K562 (cell line): ENCODE measurements around the gene LY6G6C. TPM values are rescaled to one million over a fixed set of nuclear protein-coding genes. Genes with fewer than 3 reads are reported as not detected.

Experiments used
- BRF1 ChIP-seq: IDR thresholded peaks from 3 replicates; pipeline ENCODE4 v1.6.1; 2011; ENCODE audit warnings: borderline replicate concordance, mild to moderate bottlenecking; ENCODE audit not compliant: insufficient read length; ENCODE audit errors: extremely low read depth
- CREBBP ChIP-seq: IDR thresholded peaks from one replicate; pipeline ENCODE4 v1.6.1; 2012; ENCODE audit warnings: low read depth, mild to moderate bottlenecking, control low read depth, inconsistent platforms, low read length
- CREM ChIP-seq: IDR thresholded peaks from 2 replicates; pipeline ENCODE4 v1.6.1; 2014; ENCODE audit warnings: antibody characterized with exemption, low read depth
- MLX ChIP-seq, 2 experiments: fragments of 450-650 bp in 1 of 2; sonication (generic) in 1 of 2; formaldehyde crosslinking; conservative IDR thresholded peaks; 2 replicates each; pipeline versions ENCODE4 v1.4.0 to v1.8.1; 2020 to 2022; ENCODE audit warnings: mild to moderate bottlenecking in 1 of 2, missing genetic modification reagents in 1 of 2
- PML ChIP-seq: IDR thresholded peaks from 2 replicates; pipeline ENCODE4 v1.6.1; 2012; ENCODE audit warnings: low read length, inconsistent platforms
- POLR3G ChIP-seq: IDR thresholded peaks from 2 replicates; pipeline ENCODE4 v1.6.1; 2011; ENCODE audit not compliant: insufficient read length, insufficient replicate concordance; ENCODE audit errors: extremely low read depth
- PPARD ChIP-seq: fragments of 250-450 bp; sonication (Bioruptor Pico); IDR thresholded peaks from 2 replicates; pipeline ENCODE4 v1.8.0; 2022; ENCODE audit warnings: inconsistent platforms, mild to moderate bottlenecking, moderate library complexity
- SPI1 ChIP-seq: IDR thresholded peaks from 2 replicates; pipeline ENCODE4 v1.6.1; 2011; ENCODE audit warnings: low read depth, low read length, control low read depth, borderline replicate concordance
- TCF7L2 ChIP-seq: fragments of 150-350 bp; IDR thresholded peaks from 2 replicates; pipeline ENCODE4 v1.6.1; 2016; ENCODE audit warnings: low read depth, mild to moderate bottlenecking, low read length, moderate library complexity
- polyA plus RNA-seq, 8 experiments: library from polyadenylated mRNA; depleted of rRNA in 4 of 8; stranded (reverse) in 5 of 8; unstranded in 3 of 8; fragments of >200 nt; fragmentation: Nextera tagmentation in 2 of 8; fragmentation: Illumina TruSeq in 1 of 8; extraction: Ambion mirVana in 2 of 8; extraction: Trizol in 1 of 8; gene quantifications; 2 replicates each; pipeline versions ENCODE4 v1.2.1 to v1.2.3, GENCODE V29; 2011 to 2014; ENCODE audit warnings: inconsistent platforms in 1 of 8, missing spikeins in 1 of 8
- total RNA-seq, 7 experiments: library from RNA; depleted of rRNA in 6 of 7; stranded (reverse); fragments of >200 nt in 6 of 7; fragmentation: Illumina TruSeq in 2 of 7; extraction: Trizol in 2 of 7; gene quantifications; 2 replicates each; pipeline versions ENCODE4 v1.2.1 to v1.2.3, GENCODE V29; 2011 to 2021; ENCODE audit warnings: low replicate concordance in 1 of 7
- TF ChIP-seq, protein P1 (sequence below): fragments of 450-650 bp; IDR thresholded peaks from 2 replicates; pipeline ENCODE4 v1.6.1; 2018; ENCODE audit not compliant: partially characterized antibody
- TF ChIP-seq, protein P2 (sequence below): IDR thresholded peaks from 3 replicates; pipeline ENCODE4 v1.6.1; 2011; ENCODE audit warnings: borderline replicate concordance, mild to moderate bottlenecking, moderate library complexity; ENCODE audit not compliant: insufficient read length; ENCODE audit errors: extremely low read depth
- TF ChIP-seq, protein P3 (sequence below): conservative IDR thresholded peaks from 2 replicates; pipeline ENCODE4 v1.6.1; 2011; ENCODE audit warnings: low read depth, mild to moderate bottlenecking, low read length; ENCODE audit not compliant: control insufficient read depth

The LY6G6C gene
- total and polyA plus RNA-seq, 9 of the 15 experiments (the other 6 are each of a cell fraction or from before 2014, with no cell fraction given), result 0.06 to 0.20 TPM; not detected in 7

DNA sequence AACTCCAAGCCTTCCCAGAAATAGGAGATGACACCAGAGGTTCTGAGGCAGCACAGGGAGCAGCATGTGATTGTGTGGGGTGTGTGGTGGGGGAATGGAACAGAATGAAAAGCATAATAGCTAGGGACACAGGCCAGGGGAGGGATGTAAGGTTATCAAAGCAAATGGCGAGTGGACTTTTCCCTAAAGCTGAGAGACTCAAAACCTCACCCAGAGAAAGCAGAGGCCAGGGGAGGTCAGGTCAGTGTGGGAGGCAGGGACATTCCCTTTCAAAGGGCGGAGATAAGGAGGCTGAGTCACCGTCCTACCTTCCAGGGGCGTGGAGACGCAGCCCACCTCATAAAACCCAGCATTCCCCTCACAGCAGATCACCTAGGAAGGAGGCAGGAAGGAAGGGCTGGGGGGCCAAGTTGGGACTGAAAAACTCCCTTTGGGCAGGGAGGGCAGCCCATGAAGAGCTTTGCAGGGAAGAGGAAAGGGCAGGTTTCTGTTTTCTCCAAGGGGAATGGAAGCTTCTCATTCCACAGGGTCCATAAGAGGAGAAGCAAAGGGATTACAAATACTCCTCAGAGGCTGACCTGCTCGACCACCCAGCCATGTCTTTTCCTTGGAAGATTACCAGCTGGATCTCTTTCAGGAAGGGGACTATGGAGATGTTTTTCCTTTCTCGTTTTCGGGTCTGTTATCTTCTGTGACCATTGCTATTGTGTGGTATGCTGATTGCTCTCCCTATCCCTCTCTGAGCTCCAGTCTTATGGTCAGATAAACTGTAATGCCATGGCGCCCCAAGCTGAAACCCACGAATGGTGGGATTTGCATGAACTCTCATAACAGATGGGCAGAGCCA is 31.1 kb downstream of the LY6G6C start (continued):
- TF ChIP-seq, protein P1, sequence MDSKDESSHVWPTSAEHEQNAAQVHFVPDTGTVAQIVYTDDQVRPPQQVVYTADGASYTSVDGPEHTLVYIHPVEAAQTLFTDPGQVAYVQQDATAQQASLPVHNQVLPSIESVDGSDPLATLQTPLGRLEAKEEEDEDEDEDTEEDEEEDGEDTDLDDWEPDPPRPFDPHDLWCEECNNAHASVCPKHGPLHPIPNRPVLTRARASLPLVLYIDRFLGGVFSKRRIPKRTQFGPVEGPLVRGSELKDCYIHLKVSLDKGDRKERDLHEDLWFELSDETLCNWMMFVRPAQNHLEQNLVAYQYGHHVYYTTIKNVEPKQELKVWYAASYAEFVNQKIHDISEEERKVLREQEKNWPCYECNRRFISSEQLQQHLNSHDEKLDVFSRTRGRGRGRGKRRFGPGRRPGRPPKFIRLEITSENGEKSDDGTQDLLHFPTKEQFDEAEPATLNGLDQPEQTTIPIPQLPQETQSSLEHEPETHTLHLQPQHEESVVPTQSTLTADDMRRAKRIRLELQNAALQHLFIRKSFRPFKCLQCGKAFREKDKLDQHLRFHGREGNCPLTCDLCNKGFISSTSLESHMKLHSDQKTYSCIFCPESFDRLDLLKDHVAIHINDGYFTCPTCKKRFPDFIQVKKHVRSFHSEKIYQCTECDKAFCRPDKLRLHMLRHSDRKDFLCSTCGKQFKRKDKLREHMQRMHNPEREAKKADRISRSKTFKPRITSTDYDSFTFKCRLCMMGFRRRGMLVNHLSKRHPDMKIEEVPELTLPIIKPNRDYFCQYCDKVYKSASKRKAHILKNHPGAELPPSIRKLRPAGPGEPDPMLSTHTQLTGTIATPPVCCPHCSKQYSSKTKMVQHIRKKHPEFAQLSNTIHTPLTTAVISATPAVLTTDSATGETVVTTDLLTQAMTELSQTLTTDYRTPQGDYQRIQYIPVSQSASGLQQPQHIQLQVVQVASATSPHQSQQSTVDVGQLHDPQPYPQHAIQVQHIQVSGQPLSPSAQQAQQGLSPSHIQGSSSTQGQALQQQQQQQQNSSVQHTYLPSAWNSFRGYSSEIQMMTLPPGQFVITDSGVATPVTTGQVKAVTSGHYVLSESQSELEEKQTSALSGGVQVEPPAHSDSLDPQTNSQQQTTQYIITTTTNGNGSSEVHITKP, result peak; percentile 61
- no peak for TF ChIP-seq CREBBP
- TF ChIP-seq, protein P2, sequence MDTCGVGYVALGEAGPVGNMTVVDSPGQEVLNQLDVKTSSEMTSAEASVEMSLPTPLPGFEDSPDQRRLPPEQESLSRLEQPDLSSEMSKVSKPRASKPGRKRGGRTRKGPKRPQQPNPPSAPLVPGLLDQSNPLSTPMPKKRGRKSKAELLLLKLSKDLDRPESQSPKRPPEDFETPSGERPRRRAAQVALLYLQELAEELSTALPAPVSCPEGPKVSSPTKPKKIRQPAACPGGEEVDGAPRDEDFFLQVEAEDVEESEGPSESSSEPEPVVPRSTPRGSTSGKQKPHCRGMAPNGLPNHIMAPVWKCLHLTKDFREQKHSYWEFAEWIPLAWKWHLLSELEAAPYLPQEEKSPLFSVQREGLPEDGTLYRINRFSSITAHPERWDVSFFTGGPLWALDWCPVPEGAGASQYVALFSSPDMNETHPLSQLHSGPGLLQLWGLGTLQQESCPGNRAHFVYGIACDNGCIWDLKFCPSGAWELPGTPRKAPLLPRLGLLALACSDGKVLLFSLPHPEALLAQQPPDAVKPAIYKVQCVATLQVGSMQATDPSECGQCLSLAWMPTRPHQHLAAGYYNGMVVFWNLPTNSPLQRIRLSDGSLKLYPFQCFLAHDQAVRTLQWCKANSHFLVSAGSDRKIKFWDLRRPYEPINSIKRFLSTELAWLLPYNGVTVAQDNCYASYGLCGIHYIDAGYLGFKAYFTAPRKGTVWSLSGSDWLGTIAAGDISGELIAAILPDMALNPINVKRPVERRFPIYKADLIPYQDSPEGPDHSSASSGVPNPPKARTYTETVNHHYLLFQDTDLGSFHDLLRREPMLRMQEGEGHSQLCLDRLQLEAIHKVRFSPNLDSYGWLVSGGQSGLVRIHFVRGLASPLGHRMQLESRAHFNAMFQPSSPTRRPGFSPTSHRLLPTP, result no peak
- TF ChIP-seq MLX (CRISPR knock-in tag; conservative IDR thresholded peaks at IDR 0.05), result no peak
- TF ChIP-seq POLR3G, result no peak
- TF ChIP-seq PML, result peak; percentile 67
- TF ChIP-seq BRF1, result no peak
- peak; percentile 71 for TF ChIP-seq CREM
- TF ChIP-seq TCF7L2, result no peak; the same call in 1 of the 2 replicates
- TF ChIP-seq, protein P3, sequence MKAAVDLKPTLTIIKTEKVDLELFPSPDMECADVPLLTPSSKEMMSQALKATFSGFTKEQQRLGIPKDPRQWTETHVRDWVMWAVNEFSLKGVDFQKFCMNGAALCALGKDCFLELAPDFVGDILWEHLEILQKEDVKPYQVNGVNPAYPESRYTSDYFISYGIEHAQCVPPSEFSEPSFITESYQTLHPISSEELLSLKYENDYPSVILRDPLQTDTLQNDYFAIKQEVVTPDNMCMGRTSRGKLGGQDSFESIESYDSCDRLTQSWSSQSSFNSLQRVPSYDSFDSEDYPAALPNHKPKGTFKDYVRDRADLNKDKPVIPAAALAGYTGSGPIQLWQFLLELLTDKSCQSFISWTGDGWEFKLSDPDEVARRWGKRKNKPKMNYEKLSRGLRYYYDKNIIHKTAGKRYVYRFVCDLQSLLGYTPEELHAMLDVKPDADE, result no peak
- TF ChIP-seq SPI1, result no peak
- TF ChIP-seq PPARD (CRISPR knock-in tag), result no peak
